Neuronal stem cell (in vitro differentiated cells): Measurements from ENCODE around the gene FMN2.

Experiments
- DNase-seq: peaks from one replicate; pipeline ENCODE4 v3.0.0-alpha.2; 2013; ENCODE audit warnings: low spot score
- H2AFZ ChIP-seq: one replicate; pipeline ENCODE4 v1.6.1; 2013; ENCODE audit warnings: mild to moderate bottlenecking, low read length, inconsistent platforms
- H2AK5ac ChIP-seq: 2 replicates; pipeline ENCODE4 v1.6.1; 2013; ENCODE audit warnings: low read depth, mild to moderate bottlenecking, inconsistent platforms, low read length, moderate library complexity, mixed read lengths
- H2BK120ac ChIP-seq: 2 replicates; pipeline ENCODE4 v1.6.1; 2013; ENCODE audit warnings: low read depth, mild to moderate bottlenecking, inconsistent platforms, low read length, moderate library complexity, mixed read lengths
- H2BK12ac ChIP-seq: one replicate; pipeline ENCODE4 v1.6.1; 2013; ENCODE audit warnings: low read length, inconsistent platforms
- H2BK15ac ChIP-seq: 2 replicates; pipeline ENCODE4 v1.6.1; 2013; ENCODE audit warnings: mild to moderate bottlenecking, low read length, inconsistent platforms, mixed read lengths
- H2BK5ac ChIP-seq: one replicate; pipeline ENCODE4 v1.6.1; 2013; ENCODE audit warnings: inconsistent platforms, mild to moderate bottlenecking, low read length, moderate library complexity
- H3K14ac ChIP-seq: one replicate; pipeline ENCODE4 v1.6.1; 2013; ENCODE audit warnings: low read length, inconsistent platforms
- H3K18ac ChIP-seq: 2 replicates; pipeline ENCODE4 v1.6.1; 2013; ENCODE audit warnings: low read length, inconsistent platforms
- H3K23ac ChIP-seq: 2 replicates; pipeline ENCODE4 v1.6.1; 2013; ENCODE audit warnings: low read depth, mild to moderate bottlenecking, mixed read lengths, low read length, inconsistent platforms; ENCODE audit not compliant: poor library complexity
- H3K27ac ChIP-seq: replicated peaks from 3 replicates; pipeline ENCODE4 v1.5.1; 2013; ENCODE audit warnings: low read length, inconsistent platforms
- H3K27me3 ChIP-seq, 3 experiments: 2 replicates each; pipeline ENCODE4 v1.6.1; 2013; ENCODE audit warnings: low read length in 3 of 3, mild to moderate bottlenecking in 2 of 3, inconsistent platforms in 1 of 3, low read depth in 1 of 3, mixed read lengths in 1 of 3, moderate library complexity in 1 of 3; ENCODE audit not compliant: control insufficient read depth in 3 of 3, insufficient read depth in 3 of 3
- H3K36me3 ChIP-seq, 2 donors: replicated peaks in 1 of 2; 2 replicates each; pipeline ENCODE4 v1.6.1; 2013; ENCODE audit warnings: low read length in 2 of 2; ENCODE audit not compliant: control insufficient read depth in 2 of 2, insufficient read depth in 2 of 2
- H3K4ac ChIP-seq: 2 replicates; pipeline ENCODE4 v1.6.1; 2013; ENCODE audit warnings: inconsistent platforms, mild to moderate bottlenecking, low read length, moderate library complexity
- H3K4me1 ChIP-seq, 2 donors: 1 replicate in 1 of 2; 2 replicates in 1 of 2; pipeline ENCODE4 v1.6.1; 2013; ENCODE audit warnings: low read length in 2 of 2, low read depth in 1 of 2; ENCODE audit not compliant: control insufficient read depth in 2 of 2, insufficient read depth in 1 of 2
- H3K4me2 ChIP-seq: one replicate; pipeline ENCODE4 v1.6.1; 2013; ENCODE audit warnings: mild to moderate bottlenecking, low read length, inconsistent platforms; ENCODE audit not compliant: insufficient read depth, poor library complexity, severe bottlenecking
- H3K4me3 ChIP-seq, 2 donors: 2 replicates each; pipeline ENCODE4 v1.5.1; 2013; ENCODE audit warnings: low read length in 2 of 2, mild to moderate bottlenecking in 2 of 2, inconsistent platforms in 1 of 2, moderate library complexity in 1 of 2
- H3K79me1 ChIP-seq: one replicate; pipeline ENCODE4 v1.6.1; 2013; ENCODE audit warnings: low read depth, mild to moderate bottlenecking, inconsistent platforms, low read length, moderate library complexity
- H3K9ac ChIP-seq: one replicate; pipeline ENCODE4 v1.6.1; 2013; ENCODE audit warnings: mild to moderate bottlenecking, low read depth, low read length, inconsistent platforms; ENCODE audit not compliant: poor library complexity
- H3K9me3 ChIP-seq, 2 donors: replicated peaks in 1 of 2; 2 replicates each; pipeline versions ENCODE3 to v1.6.1; 2013; ENCODE audit warnings: low read length in 2 of 2, mild to moderate bottlenecking in 2 of 2, inconsistent platforms in 1 of 2, low read depth in 1 of 2, mixed read lengths in 1 of 2, moderate library complexity in 1 of 2; ENCODE audit not compliant: control insufficient read depth in 2 of 2, insufficient read depth in 1 of 2
- H4K8ac ChIP-seq: one replicate; pipeline ENCODE4 v1.6.1; 2013; ENCODE audit warnings: low read depth, mild to moderate bottlenecking, inconsistent platforms, low read length, moderate library complexity
- H4K91ac ChIP-seq: one replicate; pipeline ENCODE4 v1.6.1; 2013; ENCODE audit warnings: low read length, low read depth, mild to moderate bottlenecking, inconsistent platforms; ENCODE audit not compliant: poor library complexity
- WGBS, 2 donors: extraction: QIAGEN DNeasy Blood & Tissue Kit; methylation state at CpG; one replicate each; pipeline ENCODE4 v1.1.7; 2013; ENCODE audit warnings: missing lambda C conversion rate in 2 of 2, mixed read lengths in 1 of 2; ENCODE audit not compliant: insufficient read length in 2 of 2, insufficient replicate concordance in 1 of 2; ENCODE audit errors: extremely low coverage in 2 of 2; 5-methylcytosine and 5-hydroxymethylcytosine counted together

Gene FMN2

GRCh38 chr1:240304466-240304865 is 212.8 kb downstream of the FMN2 start:
- H3K4me1 ChIP-seq, result peaks cover 0 to 2% of the 10 kb centered on the region in 2 donors
- H3K27me3 ChIP-seq, result no peaks in the 10 kb centered on the region
- peak; percentile 18 for DNase-seq
- H3K9me3 ChIP-seq, result peaks cover 0 to 6% of the 10 kb centered on the region in 2 donors
- H3K23ac ChIP-seq, result no peak overlapping the region
- H2BK12ac ChIP-seq, result no peak overlapping the region
- H2BK120ac ChIP-seq, result no peak overlapping the region
- WGBS, 2 donors, result no CpG with 5 or more reads among the region's 5 CpGs
- no peak overlapping the region for H2BK5ac ChIP-seq
- no peak overlapping the region for H2AFZ ChIP-seq
- no peak overlapping the region for H3K27ac ChIP-seq
- no peaks in the 10 kb centered on the region for H3K36me3 ChIP-seq
- no peak overlapping the region for H3K18ac ChIP-seq
- H3K79me1 ChIP-seq, result no peaks in the 10 kb centered on the region
- H4K8ac ChIP-seq, result no peak overlapping the region
- no peak overlapping the region for H2AK5ac ChIP-seq
- no peak overlapping the region for H3K14ac ChIP-seq
- H2BK15ac ChIP-seq, result no peak overlapping the region
- H3K9ac ChIP-seq, result no peak overlapping the region
- no peak overlapping the region for H4K91ac ChIP-seq
- no peak overlapping the region for H3K4ac ChIP-seq
- H3K4me2 ChIP-seq, result no peak overlapping the region
- no peak overlapping the region for H3K4me3 ChIP-seq

GRCh38 chr1:240306673-240307072 is 215.0 kb downstream of the FMN2 start:
- Histone ChIP-seq H3K14ac (no peak overlapping the region), H3K79me1 (no peaks in the 10 kb centered on the region), H3K23ac (no peak overlapping the region), H3K9me3 (peaks cover 0 to 6% of the 10 kb centered on the region in 2 donors), H3K27ac (no peak overlapping the region), H3K4ac (no peak overlapping the region), H4K8ac (no peak overlapping the region), H4K91ac (no peak overlapping the region), H2BK15ac (no peak overlapping the region), H2BK5ac (no peak overlapping the region), H3K4me1 (peaks cover 0 to 2% of the 10 kb centered on the region in 2 donors), H3K18ac (no peak overlapping the region), H3K27me3 (no peaks in the 10 kb centered on the region), H3K9ac (no peak overlapping the region), H2BK120ac (no peak overlapping the region), H2AK5ac (no peak overlapping the region), H3K36me3 (no peaks in the 10 kb centered on the region), H3K4me3 (no peak overlapping the region), H2AFZ (no peak overlapping the region), H3K4me2 (no peak overlapping the region), H2BK12ac (no peak overlapping the region)
- no CpG with 5 or more reads among the region's 2 CpGs for WGBS, 2 donors
- DNase-seq, result no peak

- Histone ChIP-seq H3K4me1 (peaks cover 0 to 2% of the 10 kb centered on the region in 2 donors), H3K4ac (no peak overlapping the region), H3K4me2 (no peak overlapping the region), H2BK15ac (no peak overlapping the region), H3K4me3 (no peak overlapping the region), H4K8ac (no peak overlapping the region), H3K36me3 (no peaks in the 10 kb centered on the region), H2BK12ac (no peak overlapping the region), H3K27me3 (no peaks in the 10 kb centered on the region), H2AFZ (no peak overlapping the region), H2BK5ac (no peak overlapping the region), H4K91ac (no peak overlapping the region), H3K9me3 (peaks cover 0 to 6% of the 10 kb centered on the region in 2 donors), H2AK5ac (no peak overlapping the region), H3K18ac (no peak overlapping the region), H3K27ac (no peak overlapping the region), H3K23ac (no peak overlapping the region), H3K14ac (no peak overlapping the region), H2BK120ac (no peak overlapping the region), H3K79me1 (no peaks in the 10 kb centered on the region), H3K9ac (no peak overlapping the region)
- no peak for DNase-seq
- no CpG with 5 or more reads among the region's 3 CpGs for WGBS, 2 donors
These were observed 216.4 kb downstream of the FMN2 start for GRCh38 chr1:240308096-240308495.

- H3K9ac ChIP-seq, result no peak overlapping the region
- H3K14ac ChIP-seq, result no peak overlapping the region
- no peak overlapping the region for H3K4me2 ChIP-seq
- H3K18ac ChIP-seq, result no peak overlapping the region
- DNase-seq, result no peak
- no peak overlapping the region for H2BK120ac ChIP-seq
- no peak overlapping the region for H3K4ac ChIP-seq
- H2AK5ac ChIP-seq, result no peak overlapping the region
- H3K4me1 ChIP-seq, result no peaks in the 10 kb centered on the region
- no peak overlapping the region for H2BK5ac ChIP-seq
- no peak overlapping the region for H3K27ac ChIP-seq
- no peak overlapping the region for H4K91ac ChIP-seq
- no peak overlapping the region for H2AFZ ChIP-seq
- no peaks in the 10 kb centered on the region for H3K27me3 ChIP-seq
- no peak overlapping the region for H3K23ac ChIP-seq
- WGBS, 2 donors, result no CpG with 5 or more reads among the region's 4 CpGs
- H4K8ac ChIP-seq, result no peak overlapping the region
- no peak overlapping the region for H3K4me3 ChIP-seq
- H2BK12ac ChIP-seq, result no peak overlapping the region
- peaks cover 0 to 6% of the 10 kb centered on the region in 2 donors for H3K9me3 ChIP-seq
- H3K36me3 ChIP-seq, result no peaks in the 10 kb centered on the region
- H3K79me1 ChIP-seq, result no peaks in the 10 kb centered on the region
- no peak overlapping the region for H2BK15ac ChIP-seq
These were observed 218.1 kb downstream of the FMN2 start for GRCh38 chr1:240309769-240310168.
